Endometrium (tissue), 2 donors: ENCODE results near the gene MGAT5B.

Source experiments
- FAIRE-seq: peaks from 2 replicates; lab custom pipeline; 2012; peaks lifted over from hg19 to GRCh38; lab: Jason Lieb, UNC
- donor health status: control.
- donor health status: control.

Gene MGAT5B

GRCh38 chr17:76879691-76880090, 11.5 kb downstream of the MGAT5B start:
- no peak for FAIRE-seq

GRCh38 chr17:76880268-76880667, 12.1 kb downstream of the MGAT5B start:
- no peak for FAIRE-seq

GRCh38 chr17:76880971-76881370, 12.8 kb downstream of the MGAT5B start:
- FAIRE-seq, result no peak

GRCh38 chr17:76881408-76881807, 13.2 kb downstream of the MGAT5B start:
- FAIRE-seq, result no peak

- FAIRE-seq, result no peak
Observed at GRCh38 chr17:76881966-76882365, 13.8 kb downstream of the MGAT5B start.

- no peak for FAIRE-seq
Observed at GRCh38 chr17:76883744-76884525, 15.7 kb downstream of the MGAT5B start.

- no peak for FAIRE-seq
Observed at GRCh38 chr17:76884995-76885893, 17.0 kb downstream of the MGAT5B start.

- no peak for FAIRE-seq
Observed at GRCh38 chr17:76885894-76886290, 17.7 kb downstream of the MGAT5B start.

GRCh38 chr17:76886395-76886794, 18.2 kb downstream of the MGAT5B start:
- no peak for FAIRE-seq

GRCh38 chr17:76887802-76888201, 19.6 kb downstream of the MGAT5B start:
- no peak for FAIRE-seq

GRCh38 chr17:76888661-76889060, 20.5 kb downstream of the MGAT5B start:
- FAIRE-seq, result no peak

GRCh38 chr17:76889323-76889722, 21.1 kb downstream of the MGAT5B start:
- FAIRE-seq, result no peak

GRCh38 chr17:76892329-76892728, 24.1 kb downstream of the MGAT5B start:
- FAIRE-seq, result no peak

GRCh38 chr17:76893623-76894334, 25.6 kb downstream of the MGAT5B start:
- FAIRE-seq, result no peak

- no peak for FAIRE-seq
Observed at GRCh38 chr17:76894842-76895241, 26.6 kb downstream of the MGAT5B start.

- no peak for FAIRE-seq
Observed at GRCh38 chr17:76897023-76897422, 28.8 kb downstream of the MGAT5B start.

GRCh38 chr17:76899414-76899813, 31.2 kb downstream of the MGAT5B start:
- FAIRE-seq, result no peak

GRCh38 chr17:76900723-76901122, 32.5 kb downstream of the MGAT5B start:
- FAIRE-seq, result no peak

- FAIRE-seq, result no peak
Observed at GRCh38 chr17:76901542-76902197, 33.5 kb downstream of the MGAT5B start.

- no peak for FAIRE-seq
Observed at GRCh38 chr17:76902476-76902875, 34.3 kb downstream of the MGAT5B start.

GRCh38 chr17:76903631-76904030, 35.4 kb downstream of the MGAT5B start:
- FAIRE-seq, result no peak

GRCh38 chr17:76904116-76904515, 35.9 kb downstream of the MGAT5B start:
- FAIRE-seq, result no peak
